GM23338 (cell line): ENCODE measurements around the gene COP1. TPM values are rescaled to one million over a fixed set of nuclear protein-coding genes. Genes with fewer than 3 reads are reported as not detected.

Source experiments
- ATAC-seq: fragments of 200-7000 bp; cut with Tn5 transposase; 3 replicates; pipeline ENCODE4 v1.9.1; 2020
- DNase-seq: peaks from one replicate; pipeline ENCODE4 v3.0.0-alpha.2; 2015; ENCODE audit warnings: low spot score
- H2AFZ ChIP-seq: fragments of 200-600 bp; sonication (generic); 2 replicates; pipeline ENCODE4 v1.8.0; 2016; ENCODE audit warnings: antibody characterized with exemption, mild to moderate bottlenecking, moderate library complexity
- H3F3A ChIP-seq: fragments of 200-600 bp; sonication (generic); replicated peaks from 2 replicates; pipeline ENCODE4 v1.8.0; 2017; ENCODE audit warnings: antibody characterized with exemption, mixed run types, low read depth
- H3K27ac ChIP-seq: fragments of 200-600 bp; sonication (generic); 2 replicates; pipeline ENCODE4 v1.6.1; 2016; ENCODE audit warnings: low read depth
- H3K27me3 ChIP-seq: fragments of 200-600 bp; sonication (generic); 2 replicates; pipeline ENCODE4 v1.8.0; 2016; ENCODE audit warnings: mild to moderate bottlenecking, mixed run types, moderate library complexity; ENCODE audit not compliant: insufficient read depth
- H3K36me3 ChIP-seq: fragments of 200-600 bp; sonication (generic); 2 replicates; pipeline ENCODE4 v1.8.0; 2016; ENCODE audit warnings: mild to moderate bottlenecking; ENCODE audit not compliant: insufficient read depth
- H3K4me1 ChIP-seq: fragments of 200-600 bp; sonication (generic); 2 replicates; pipeline ENCODE4 v1.8.0; 2016; ENCODE audit warnings: mild to moderate bottlenecking, moderate library complexity; ENCODE audit not compliant: insufficient read depth
- H3K4me2 ChIP-seq: fragments of 200-600 bp; sonication (generic); 2 replicates; pipeline ENCODE4 v1.7.1; 2017; ENCODE audit warnings: mixed run types
- H3K4me3 ChIP-seq: fragments of 200-600 bp; sonication (generic); 2 replicates; pipeline ENCODE4 v1.6.1; 2016; ENCODE audit warnings: mixed run types
- H3K79me2 ChIP-seq: fragments of 200-600 bp; sonication (generic); replicated peaks from 2 replicates; pipeline ENCODE4 v1.8.0; 2017; ENCODE audit warnings: mild to moderate bottlenecking; ENCODE audit not compliant: insufficient read depth
- H3K9me2 ChIP-seq: fragments of 200-600 bp; sonication (generic); 2 replicates; pipeline ENCODE4 v1.8.0; 2017; ENCODE audit not compliant: insufficient read depth
- H4K20me1 ChIP-seq: fragments of 200-600 bp; sonication (generic); replicated peaks from 2 replicates; pipeline ENCODE4 v1.8.0; 2017; ENCODE audit warnings: mild to moderate bottlenecking; ENCODE audit not compliant: insufficient read depth
- H3K27ac Mint-ChIP-seq: 2 replicates; pipeline ENCODE4 v1.8.0; 2020; ENCODE audit warnings: inconsistent platforms, mild to moderate bottlenecking, moderate library complexity, mixed read lengths
- H3K27me3 Mint-ChIP-seq: 3 replicates; pipeline ENCODE4 v1.8.0; 2022; ENCODE audit warnings: low read depth, mild to moderate bottlenecking, moderate library complexity, mixed read lengths, inconsistent platforms; ENCODE audit not compliant: insufficient read depth, poor library complexity
- H3K36me3 Mint-ChIP-seq: 3 replicates; pipeline ENCODE4 v1.8.0; 2021; ENCODE audit warnings: low read depth, mild to moderate bottlenecking, inconsistent platforms, moderate library complexity, mixed read lengths
- H3K4me1 Mint-ChIP-seq: 3 replicates; pipeline ENCODE4 v1.8.0; 2020; ENCODE audit warnings: mild to moderate bottlenecking, inconsistent platforms, mixed read lengths
- H3K4me3 Mint-ChIP-seq: 3 replicates; pipeline ENCODE4 v1.8.0; 2021; ENCODE audit warnings: moderate library complexity, mild to moderate bottlenecking, inconsistent platforms, mixed read lengths
- H3K9me3 Mint-ChIP-seq: 3 replicates; pipeline ENCODE4 v1.8.0; 2020; ENCODE audit warnings: moderate library complexity, mild to moderate bottlenecking, inconsistent platforms, mixed read lengths
- CREB1 ChIP-seq: fragments of 250-450 bp; sonication (Bioruptor Pico); IDR thresholded peaks from 2 replicates; pipeline ENCODE4 v1.5.0; 2020; ENCODE audit warnings: low read depth, mild to moderate bottlenecking, moderate library complexity
- CTCF ChIP-seq, 2 experiments: fragments of 200-600 bp in 1 of 2; sonication (generic) in 1 of 2; conservative IDR thresholded peaks; 2 replicates each; pipeline versions ENCODE4 v1.5.1 to v1.6.1; 2016 to 2017; ENCODE audit warnings: antibody characterized with exemption in 2 of 2, low read depth in 2 of 2, mild to moderate bottlenecking in 2 of 2, moderate library complexity in 1 of 2
- ETS1 ChIP-seq: IDR thresholded peaks from 2 replicates; pipeline ENCODE4 v1.6.1; 2016; ENCODE audit warnings: antibody characterized with exemption
- EZH2 ChIP-seq: fragments of 200-600 bp; sonication (generic); IDR thresholded peaks from one replicate; pipeline ENCODE4 v1.8.0; 2017; ENCODE audit warnings: antibody characterized with exemption, mild to moderate bottlenecking, low read depth; ENCODE audit not compliant: unreplicated experiment
- EZH2phosphoT487 ChIP-seq: fragments of 200-600 bp; sonication (generic); IDR thresholded peaks from one replicate; pipeline ENCODE4 v1.8.1; 2018; ENCODE audit warnings: antibody characterized with exemption; ENCODE audit not compliant: unreplicated experiment
- JUNB ChIP-seq: IDR thresholded peaks from one replicate; pipeline ENCODE4 v1.6.1; 2016; ENCODE audit warnings: antibody characterized with exemption; ENCODE audit not compliant: unreplicated experiment
- NANOG ChIP-seq: IDR thresholded peaks from 2 replicates; pipeline ENCODE4 v1.6.1; 2016; ENCODE audit warnings: antibody characterized with exemption, borderline replicate concordance
- POLR2AphosphoS5 ChIP-seq: IDR thresholded peaks from 2 replicates; pipeline ENCODE4 v1.6.1; 2016; ENCODE audit warnings: antibody characterized with exemption, low read depth
- REST ChIP-seq: IDR thresholded peaks from one replicate; pipeline ENCODE4 v1.6.1; 2018; ENCODE audit warnings: antibody characterized with exemption; ENCODE audit not compliant: unreplicated experiment
- STAT1 ChIP-seq: IDR thresholded peaks from one replicate; pipeline ENCODE4 v1.6.1; 2016; ENCODE audit warnings: antibody characterized with exemption; ENCODE audit not compliant: unreplicated experiment
- ZNF331 ChIP-seq: fragments of 250-450 bp; sonication (Bioruptor Pico); IDR thresholded peaks from 2 replicates; pipeline ENCODE4 v1.5.0; 2020; ENCODE audit warnings: low read depth, mild to moderate bottlenecking, moderate library complexity
- polyA plus RNA-seq: library from polyadenylated mRNA; unstranded; fragments of >200 nt; fragmentation: Nextera tagmentation; extraction: Ambion mirVana; gene quantifications from 2 replicates; pipeline ENCODE4 v1.2.1, GENCODE V29; 2016
- total RNA-seq: library from RNA; depleted of rRNA; stranded (reverse); fragments of >200 nt; shearing (Covaris generic); gene quantifications from 2 replicates; pipeline ENCODE4 v1.2.3, GENCODE V29; 2014

Gene COP1
- total and polyA plus RNA-seq, 2 experiments from 2014 or later: 54.0 to 54.9 TPM

GRCh38 chr1:176068256-176068655 is 138.8 kb downstream of the COP1 start (continued):
- TF ChIP-seq CTCF (conservative IDR thresholded peaks at IDR 0.05; ENCODE audit: low read depth in 2 of 2) (no peak), REST (no peak), EZH2phosphoT487 (no peak), CREB1 (CRISPR knock-in tag) (no peak), ETS1 (no peak), STAT1 (no peak), POLR2AphosphoS5 (no peak), NANOG (no peak)

- TF ChIP-seq REST: no peak
- TF ChIP-seq STAT1: no peak
- no peak for TF ChIP-seq CTCF (conservative IDR thresholded peaks at IDR 0.05; ENCODE audit: low read depth in 2 of 2)
- TF ChIP-seq JUNB: no peak
- no peak for TF ChIP-seq CREB1 (CRISPR knock-in tag)
- TF ChIP-seq EZH2phosphoT487: no peak
- no peak for TF ChIP-seq ZNF331 (CRISPR knock-in tag)
- no peak for TF ChIP-seq EZH2
- no peak for TF ChIP-seq POLR2AphosphoS5
- ATAC-seq: no peak
Observed at GRCh38 chr1:176066709-176067108, 140.4 kb downstream of the COP1 start.

More at GRCh38 chr1:176066709-176067108, 140.4 kb downstream of the COP1 start:
- Mint-ChIP-seq H3K4me1 (peaks cover 10% of the 10 kb centered on the region; the same call in 2 of the 3 replicates), H3K36me3 (no peaks in the 10 kb centered on the region; the same call in 1 of the 3 replicates), H3K27me3 (no peaks in the 10 kb centered on the region), H3K4me3 (no peak overlapping the region), H3K27ac (no peak overlapping the region), H3K9me3 (no peaks in the 10 kb centered on the region)
- peaks cover 11% of the 10 kb centered on the region; the same call in 1 of the 2 replicates for H3K4me1 ChIP-seq
- H3K9me2 ChIP-seq: no peaks in the 10 kb centered on the region
- H2AFZ ChIP-seq: no peak overlapping the region
- H3K27ac ChIP-seq: no peak overlapping the region
- no peaks in the 10 kb centered on the region for H3F3A ChIP-seq
- no peaks in the 10 kb centered on the region for H3K27me3 ChIP-seq
- H3K36me3 ChIP-seq: no peaks in the 10 kb centered on the region; the same call in 1 of the 2 replicates
- no peaks in the 10 kb centered on the region; the same call in none of the 2 replicates for H4K20me1 ChIP-seq
- H3K4me3 ChIP-seq: no peak overlapping the region
- no peak for DNase-seq
- H3K4me2 ChIP-seq: no peak overlapping the region
- no peaks in the 10 kb centered on the region for H3K79me2 ChIP-seq
